Spleen (tissue), 7 donors: Measurements from ENCODE around the gene PAK1.

Experiments used
- CTCF ChIP-seq, 11 experiments: fragments of 200-600 bp in 7 of 11; fragments of 450-650 bp in 4 of 11; sonication (generic) in 4 of 11; IDR thresholded peaks in 8 of 11; conservative IDR thresholded peaks in 3 of 11; 1 replicate in 7 of 11; 2 replicates in 4 of 11; pipeline versions ENCODE4 v1.4.0 to v1.8.0; 2016 to 2021; ENCODE audit warnings: antibody characterized with exemption in 11 of 11, inconsistent platforms in 4 of 11, mild to moderate bottlenecking in 1 of 11
- POLR2A ChIP-seq, 3 donors: fragments of 450-650 bp; IDR thresholded peaks; one replicate each; pipeline ENCODE4 v1.5.1; 2017; ENCODE audit warnings: antibody characterized with exemption in 3 of 3, mild to moderate bottlenecking in 1 of 3
- POLR2AphosphoS5 ChIP-seq, 3 donors: sonication (generic); formaldehyde crosslinking; IDR thresholded peaks; one replicate each; pipeline ENCODE4 v1.5.1; 2017; ENCODE audit warnings: antibody characterized with exemption in 3 of 3
- donor health status: DM: no; HTN: no; CAD: no; lungs with moderate emphysema.
- donor health status: DM: no; HTN: no; CAD: no.
- donor health status: DM: no; HTN: no; CAD: no.

- TF ChIP-seq CTCF (IDR thresholded peaks at IDR 0.05 in 8 of 11, conservative IDR thresholded peaks at IDR 0.05 in 3 of 11): no peak
- TF ChIP-seq POLR2A (IDR thresholded peaks at IDR 0.05): no peak
- no peak for TF ChIP-seq POLR2AphosphoS5 (IDR thresholded peaks at IDR 0.05)
Measured at GRCh38 chr11:77359481-77359880, 114.4 kb downstream of the PAK1 start.
